Measurements from ENCODE around the gene VSNL1.

DNA sequence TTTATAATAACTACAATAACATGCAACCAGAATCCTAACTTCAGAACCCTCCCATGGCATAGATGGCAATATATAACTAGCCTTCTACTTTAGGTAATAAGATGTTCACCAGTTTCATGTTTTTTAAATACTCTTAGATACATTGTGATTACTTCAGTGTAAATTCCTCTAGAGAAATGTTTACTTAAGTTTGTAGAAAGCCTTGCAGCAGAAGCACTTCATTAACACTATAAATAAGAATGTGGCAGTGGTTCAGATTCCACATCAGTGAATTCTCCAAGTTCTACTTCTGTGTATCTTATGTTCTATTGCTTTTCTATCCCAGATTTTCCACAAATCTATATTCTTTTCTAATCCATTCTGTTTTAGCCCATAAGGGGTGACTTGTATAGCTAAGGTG, 21.0 kb upstream of the VSNL1 start:
- TF ChIP-seq CTCF (IDR thresholded peaks at IDR 0.05 in 2 of 3, conservative IDR thresholded peaks at IDR 0.05 in 1 of 3; ENCODE audit: control insufficient read depth in 2 of 3, extremely low read depth in 1 of 3, insufficient read depth in 1 of 3, low read depth in 3 of 3, low read length in 3 of 3) = no peak
- no peak for TF ChIP-seq CREM (IDR thresholded peaks at IDR 0.05; ENCODE audit: low read depth)

Data from GM12878 (cell line).